ENCODE data around the gene CTSE. TPM values are rescaled to one million over a fixed set of nuclear protein-coding genes. Genes with fewer than 3 reads are reported as not detected.

The CTSE gene
- total RNA-seq (2014; rRNA removed; shearing (Covaris generic)) (not detected in 2 replicates), polyA plus RNA-seq (2016; fragmentation: Nextera tagmentation; extraction: Ambion mirVana) (not detected in 2 replicates)
- long read RNA-seq = 0 reads

DNA sequence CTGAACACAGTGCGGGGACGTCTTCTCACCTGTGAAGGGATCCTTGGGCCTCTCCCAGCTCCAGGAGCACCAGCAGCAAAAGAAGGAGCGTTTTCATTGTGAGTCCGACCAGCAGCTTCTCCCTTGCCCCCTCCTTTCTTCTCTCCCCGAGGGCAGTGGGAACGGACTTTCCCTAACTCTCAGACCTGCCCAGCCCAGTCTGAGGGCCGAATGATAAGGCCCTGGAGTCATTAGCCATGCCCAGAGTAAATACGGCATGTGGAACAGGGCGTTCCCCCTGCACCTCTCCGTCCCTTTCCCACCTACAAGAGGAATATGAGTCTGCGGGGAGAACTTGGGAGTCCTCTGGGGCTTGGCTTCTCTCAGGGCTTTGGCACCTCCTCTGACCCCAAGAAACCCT lies at the start of gene CTSE:
Gene CTSE, minus strand, starts transcription at position 201 of the 400 bp plus-strand sequence. Its CDS starts 104 bp downstream, at position 97.
- Mint-ChIP-seq H3K4me1 (peaks cover 2% of the 10 kb centered on the region; the same call in 2 of the 3 replicates), H3K36me3 (ENCODE audit: low read depth) (no peaks in the 10 kb centered on the region), H3K27ac (no peak within 1 kb of the TSS), H3K9me3 (no peaks in the 10 kb centered on the region), H3K27me3 (ENCODE audit: insufficient read depth, low read depth, poor library complexity) (peaks cover 9% of the 10 kb centered on the region), H3K4me3 (no peak within 1 kb of the TSS)
- no peak within 1 kb of the TSS for H2AFZ ChIP-seq
- no peak within 1 kb of the TSS for H3K27ac ChIP-seq (ENCODE audit: low read depth)
- H3K4me1 ChIP-seq (ENCODE audit: insufficient read depth) = peaks cover 7% of the 10 kb centered on the region; the same call in 1 of the 2 replicates
- no peak within 1 kb of the TSS for H3K4me2 ChIP-seq
- H3K36me3 ChIP-seq (ENCODE audit: insufficient read depth) = no peaks in the 10 kb centered on the region
- H3K79me2 ChIP-seq (replicated peaks; ENCODE audit: insufficient read depth) = no peaks in the 10 kb centered on the region
- no peaks in the 10 kb centered on the region for H3K27me3 ChIP-seq (ENCODE audit: insufficient read depth)
- DNase-seq (ENCODE audit: low spot score) = no peak
- no peaks in the 10 kb centered on the region for H4K20me1 ChIP-seq (replicated peaks; ENCODE audit: insufficient read depth)
- no peak within 1 kb of the TSS for H3K4me3 ChIP-seq
- H3K9me2 ChIP-seq (ENCODE audit: insufficient read depth) = peaks cover 14% of the 10 kb centered on the region; the same call in 1 of the 2 replicates
- no peaks in the 10 kb centered on the region for H3F3A ChIP-seq (replicated peaks; ENCODE audit: low read depth)
- TF ChIP-seq EZH2 (IDR thresholded peaks at IDR 0.05; ENCODE audit: low read depth, unreplicated experiment) = no peak
- TF ChIP-seq STAT1 (IDR thresholded peaks at IDR 0.05; ENCODE audit: unreplicated experiment) = no peak
- TF ChIP-seq, protein P1, sequence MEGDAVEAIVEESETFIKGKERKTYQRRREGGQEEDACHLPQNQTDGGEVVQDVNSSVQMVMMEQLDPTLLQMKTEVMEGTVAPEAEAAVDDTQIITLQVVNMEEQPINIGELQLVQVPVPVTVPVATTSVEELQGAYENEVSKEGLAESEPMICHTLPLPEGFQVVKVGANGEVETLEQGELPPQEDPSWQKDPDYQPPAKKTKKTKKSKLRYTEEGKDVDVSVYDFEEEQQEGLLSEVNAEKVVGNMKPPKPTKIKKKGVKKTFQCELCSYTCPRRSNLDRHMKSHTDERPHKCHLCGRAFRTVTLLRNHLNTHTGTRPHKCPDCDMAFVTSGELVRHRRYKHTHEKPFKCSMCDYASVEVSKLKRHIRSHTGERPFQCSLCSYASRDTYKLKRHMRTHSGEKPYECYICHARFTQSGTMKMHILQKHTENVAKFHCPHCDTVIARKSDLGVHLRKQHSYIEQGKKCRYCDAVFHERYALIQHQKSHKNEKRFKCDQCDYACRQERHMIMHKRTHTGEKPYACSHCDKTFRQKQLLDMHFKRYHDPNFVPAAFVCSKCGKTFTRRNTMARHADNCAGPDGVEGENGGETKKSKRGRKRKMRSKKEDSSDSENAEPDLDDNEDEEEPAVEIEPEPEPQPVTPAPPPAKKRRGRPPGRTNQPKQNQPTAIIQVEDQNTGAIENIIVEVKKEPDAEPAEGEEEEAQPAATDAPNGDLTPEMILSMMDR (conservative IDR thresholded peaks at IDR 0.05; ENCODE audit: low read depth in 2 of 2) = no peak
- no peak for TF ChIP-seq ZNF331 (CRISPR knock-in tag; IDR thresholded peaks at IDR 0.05; ENCODE audit: low read depth)
- TF ChIP-seq, protein P2, sequence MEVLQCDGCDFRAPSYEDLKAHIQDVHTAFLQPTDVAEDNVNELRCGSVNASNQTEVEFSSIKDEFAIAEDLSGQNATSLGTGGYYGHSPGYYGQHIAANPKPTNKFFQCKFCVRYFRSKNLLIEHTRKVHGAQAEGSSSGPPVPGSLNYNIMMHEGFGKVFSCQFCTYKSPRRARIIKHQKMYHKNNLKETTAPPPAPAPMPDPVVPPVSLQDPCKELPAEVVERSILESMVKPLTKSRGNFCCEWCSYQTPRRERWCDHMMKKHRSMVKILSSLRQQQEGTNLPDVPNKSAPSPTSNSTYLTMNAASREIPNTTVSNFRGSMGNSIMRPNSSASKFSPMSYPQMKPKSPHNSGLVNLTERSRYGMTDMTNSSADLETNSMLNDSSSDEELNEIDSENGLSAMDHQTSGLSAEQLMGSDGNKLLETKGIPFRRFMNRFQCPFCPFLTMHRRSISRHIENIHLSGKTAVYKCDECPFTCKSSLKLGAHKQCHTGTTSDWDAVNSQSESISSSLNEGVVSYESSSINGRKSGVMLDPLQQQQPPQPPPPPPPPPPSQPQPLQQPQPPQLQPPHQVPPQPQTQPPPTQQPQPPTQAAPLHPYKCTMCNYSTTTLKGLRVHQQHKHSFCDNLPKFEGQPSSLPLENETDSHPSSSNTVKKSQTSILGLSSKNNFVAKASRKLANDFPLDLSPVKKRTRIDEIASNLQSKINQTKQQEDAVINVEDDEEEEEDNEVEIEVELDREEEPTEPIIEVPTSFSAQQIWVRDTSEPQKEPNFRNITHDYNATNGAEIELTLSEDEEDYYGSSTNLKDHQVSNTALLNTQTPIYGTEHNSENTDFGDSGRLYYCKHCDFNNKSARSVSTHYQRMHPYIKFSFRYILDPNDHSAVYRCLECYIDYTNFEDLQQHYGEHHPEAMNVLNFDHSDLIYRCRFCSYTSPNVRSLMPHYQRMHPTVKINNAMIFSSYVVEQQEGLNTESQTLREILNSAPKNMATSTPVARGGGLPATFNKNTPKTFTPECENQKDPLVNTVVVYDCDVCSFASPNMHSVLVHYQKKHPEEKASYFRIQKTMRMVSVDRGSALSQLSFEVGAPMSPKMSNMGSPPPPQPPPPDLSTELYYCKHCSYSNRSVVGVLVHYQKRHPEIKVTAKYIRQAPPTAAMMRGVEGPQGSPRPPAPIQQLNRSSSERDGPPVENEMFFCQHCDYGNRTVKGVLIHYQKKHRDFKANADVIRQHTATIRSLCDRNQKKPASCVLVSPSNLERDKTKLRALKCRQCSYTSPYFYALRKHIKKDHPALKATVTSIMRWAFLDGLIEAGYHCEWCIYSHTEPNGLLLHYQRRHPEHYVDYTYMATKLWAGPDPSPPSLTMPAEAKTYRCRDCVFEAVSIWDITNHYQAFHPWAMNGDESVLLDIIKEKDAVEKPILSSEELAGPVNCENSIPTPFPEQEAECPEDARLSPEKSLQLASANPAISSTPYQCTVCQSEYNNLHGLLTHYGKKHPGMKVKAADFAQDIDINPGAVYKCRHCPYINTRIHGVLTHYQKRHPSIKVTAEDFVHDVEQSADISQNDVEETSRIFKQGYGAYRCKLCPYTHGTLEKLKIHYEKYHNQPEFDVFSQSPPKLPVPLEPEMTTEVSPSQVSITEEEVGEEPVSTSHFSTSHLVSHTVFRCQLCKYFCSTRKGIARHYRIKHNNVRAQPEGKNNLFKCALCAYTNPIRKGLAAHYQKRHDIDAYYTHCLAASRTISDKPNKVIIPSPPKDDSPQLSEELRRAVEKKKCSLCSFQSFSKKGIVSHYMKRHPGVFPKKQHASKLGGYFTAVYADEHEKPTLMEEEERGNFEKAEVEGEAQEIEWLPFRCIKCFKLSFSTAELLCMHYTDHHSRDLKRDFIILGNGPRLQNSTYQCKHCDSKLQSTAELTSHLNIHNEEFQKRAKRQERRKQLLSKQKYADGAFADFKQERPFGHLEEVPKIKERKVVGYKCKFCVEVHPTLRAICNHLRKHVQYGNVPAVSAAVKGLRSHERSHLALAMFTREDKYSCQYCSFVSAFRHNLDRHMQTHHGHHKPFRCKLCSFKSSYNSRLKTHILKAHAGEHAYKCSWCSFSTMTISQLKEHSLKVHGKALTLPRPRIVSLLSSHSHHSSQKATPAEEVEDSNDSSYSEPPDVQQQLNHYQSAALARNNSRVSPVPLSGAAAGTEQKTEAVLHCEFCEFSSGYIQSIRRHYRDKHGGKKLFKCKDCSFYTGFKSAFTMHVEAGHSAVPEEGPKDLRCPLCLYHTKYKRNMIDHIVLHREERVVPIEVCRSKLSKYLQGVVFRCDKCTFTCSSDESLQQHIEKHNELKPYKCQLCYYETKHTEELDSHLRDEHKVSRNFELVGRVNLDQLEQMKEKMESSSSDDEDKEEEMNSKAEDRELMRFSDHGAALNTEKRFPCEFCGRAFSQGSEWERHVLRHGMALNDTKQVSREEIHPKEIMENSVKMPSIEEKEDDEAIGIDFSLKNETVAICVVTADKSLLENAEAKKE (CRISPR knock-in tag; IDR thresholded peaks at IDR 0.05) = no peak
- TF ChIP-seq, protein P3, sequence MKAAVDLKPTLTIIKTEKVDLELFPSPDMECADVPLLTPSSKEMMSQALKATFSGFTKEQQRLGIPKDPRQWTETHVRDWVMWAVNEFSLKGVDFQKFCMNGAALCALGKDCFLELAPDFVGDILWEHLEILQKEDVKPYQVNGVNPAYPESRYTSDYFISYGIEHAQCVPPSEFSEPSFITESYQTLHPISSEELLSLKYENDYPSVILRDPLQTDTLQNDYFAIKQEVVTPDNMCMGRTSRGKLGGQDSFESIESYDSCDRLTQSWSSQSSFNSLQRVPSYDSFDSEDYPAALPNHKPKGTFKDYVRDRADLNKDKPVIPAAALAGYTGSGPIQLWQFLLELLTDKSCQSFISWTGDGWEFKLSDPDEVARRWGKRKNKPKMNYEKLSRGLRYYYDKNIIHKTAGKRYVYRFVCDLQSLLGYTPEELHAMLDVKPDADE (IDR thresholded peaks at IDR 0.05) = no peak
- TF ChIP-seq JUNB (IDR thresholded peaks at IDR 0.05; ENCODE audit: unreplicated experiment) = no peak
- TF ChIP-seq, protein P4, sequence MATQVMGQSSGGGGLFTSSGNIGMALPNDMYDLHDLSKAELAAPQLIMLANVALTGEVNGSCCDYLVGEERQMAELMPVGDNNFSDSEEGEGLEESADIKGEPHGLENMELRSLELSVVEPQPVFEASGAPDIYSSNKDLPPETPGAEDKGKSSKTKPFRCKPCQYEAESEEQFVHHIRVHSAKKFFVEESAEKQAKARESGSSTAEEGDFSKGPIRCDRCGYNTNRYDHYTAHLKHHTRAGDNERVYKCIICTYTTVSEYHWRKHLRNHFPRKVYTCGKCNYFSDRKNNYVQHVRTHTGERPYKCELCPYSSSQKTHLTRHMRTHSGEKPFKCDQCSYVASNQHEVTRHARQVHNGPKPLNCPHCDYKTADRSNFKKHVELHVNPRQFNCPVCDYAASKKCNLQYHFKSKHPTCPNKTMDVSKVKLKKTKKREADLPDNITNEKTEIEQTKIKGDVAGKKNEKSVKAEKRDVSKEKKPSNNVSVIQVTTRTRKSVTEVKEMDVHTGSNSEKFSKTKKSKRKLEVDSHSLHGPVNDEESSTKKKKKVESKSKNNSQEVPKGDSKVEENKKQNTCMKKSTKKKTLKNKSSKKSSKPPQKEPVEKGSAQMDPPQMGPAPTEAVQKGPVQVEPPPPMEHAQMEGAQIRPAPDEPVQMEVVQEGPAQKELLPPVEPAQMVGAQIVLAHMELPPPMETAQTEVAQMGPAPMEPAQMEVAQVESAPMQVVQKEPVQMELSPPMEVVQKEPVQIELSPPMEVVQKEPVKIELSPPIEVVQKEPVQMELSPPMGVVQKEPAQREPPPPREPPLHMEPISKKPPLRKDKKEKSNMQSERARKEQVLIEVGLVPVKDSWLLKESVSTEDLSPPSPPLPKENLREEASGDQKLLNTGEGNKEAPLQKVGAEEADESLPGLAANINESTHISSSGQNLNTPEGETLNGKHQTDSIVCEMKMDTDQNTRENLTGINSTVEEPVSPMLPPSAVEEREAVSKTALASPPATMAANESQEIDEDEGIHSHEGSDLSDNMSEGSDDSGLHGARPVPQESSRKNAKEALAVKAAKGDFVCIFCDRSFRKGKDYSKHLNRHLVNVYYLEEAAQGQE (IDR thresholded peaks at IDR 0.05; ENCODE audit: unreplicated experiment) = no peak
- TF ChIP-seq CREB1 (CRISPR knock-in tag; IDR thresholded peaks at IDR 0.05; ENCODE audit: low read depth) = no peak
- TF ChIP-seq ZNF114 (CRISPR knock-in tag; IDR thresholded peaks at IDR 0.05) = no peak
- no peak for ATAC-seq
